HPDE6-E6E7 (cell line): ENCODE data around the gene MYO16.

ENCODE experiments used
- DNase-seq: peaks from one replicate; pipeline ENCODE4 v3.0.0; 2011; ENCODE audit warnings: missing footprints; ENCODE audit errors: extremely low spot score

Gene MYO16

DNA sequence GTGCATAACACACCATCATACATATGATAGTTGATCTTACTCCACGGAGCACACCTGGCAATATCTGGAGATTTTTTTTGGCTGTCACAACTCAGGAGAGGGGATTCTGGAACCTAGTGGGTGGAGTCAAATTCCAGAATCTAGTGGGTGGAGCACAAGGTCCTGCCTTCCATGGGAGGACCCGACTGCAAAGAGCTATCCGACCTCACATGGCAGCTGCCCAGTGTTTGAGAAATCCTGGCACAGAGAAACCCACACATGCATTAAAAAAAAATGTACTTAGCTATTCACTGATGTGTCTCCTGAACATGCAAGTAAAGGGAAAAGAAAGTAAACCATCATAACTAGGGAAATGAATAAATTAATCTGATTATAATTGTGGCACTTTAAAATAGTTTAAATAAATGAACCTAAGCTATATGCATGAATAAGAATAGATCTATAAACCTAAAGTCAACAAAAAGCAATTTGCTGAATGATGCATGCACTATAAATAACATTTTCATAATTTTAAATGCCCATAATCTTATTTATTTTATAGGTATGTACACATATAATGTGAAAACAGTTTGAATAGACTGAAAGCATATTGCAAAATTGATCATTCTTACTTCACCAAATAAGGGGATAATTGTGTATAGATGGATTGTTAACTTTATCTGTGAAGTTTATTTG lies 300.3 kb downstream of the MYO16 start:
- no peak for DNase-seq

DNA sequence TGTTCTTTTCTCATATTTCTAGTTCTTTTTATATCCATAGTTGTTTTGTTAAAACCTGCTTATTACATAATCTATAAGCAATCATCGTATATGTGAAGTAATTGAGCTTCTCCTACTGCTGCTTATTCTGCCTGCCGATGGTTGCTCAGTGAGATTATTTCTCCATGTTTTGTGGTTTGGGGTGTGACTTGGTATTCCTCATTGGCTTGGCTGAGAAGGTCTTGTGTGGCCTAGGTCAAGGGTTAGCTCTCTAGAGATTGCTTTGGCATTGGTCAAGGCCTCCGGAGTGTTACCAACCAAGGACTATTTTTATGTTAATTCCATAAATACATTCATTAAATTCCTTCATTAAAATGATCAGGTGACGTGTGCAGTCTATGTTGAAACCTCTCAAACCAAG lies 302.8 kb downstream of the MYO16 start:
- no peak for DNase-seq

DNA sequence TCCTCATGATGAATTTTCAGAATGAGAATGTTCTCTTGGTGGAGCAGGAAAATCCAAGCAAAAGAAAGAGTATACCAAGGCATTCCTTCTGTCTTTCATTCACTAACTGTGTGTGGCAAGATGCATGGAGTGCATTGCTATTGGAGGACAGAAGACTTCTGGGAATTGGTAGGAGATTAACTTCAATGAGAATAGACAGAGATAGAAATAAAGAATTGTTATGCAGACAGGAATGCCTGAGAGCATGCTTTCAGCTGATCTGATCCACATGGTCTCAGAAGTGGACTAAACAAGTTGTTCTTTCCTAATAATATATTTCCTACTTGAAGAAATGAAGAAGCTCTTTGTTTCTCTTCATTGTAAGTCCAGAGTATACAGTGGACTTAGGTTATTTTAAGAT lies 303.6 kb downstream of the MYO16 start:
- DNase-seq, result no peak

DNA sequence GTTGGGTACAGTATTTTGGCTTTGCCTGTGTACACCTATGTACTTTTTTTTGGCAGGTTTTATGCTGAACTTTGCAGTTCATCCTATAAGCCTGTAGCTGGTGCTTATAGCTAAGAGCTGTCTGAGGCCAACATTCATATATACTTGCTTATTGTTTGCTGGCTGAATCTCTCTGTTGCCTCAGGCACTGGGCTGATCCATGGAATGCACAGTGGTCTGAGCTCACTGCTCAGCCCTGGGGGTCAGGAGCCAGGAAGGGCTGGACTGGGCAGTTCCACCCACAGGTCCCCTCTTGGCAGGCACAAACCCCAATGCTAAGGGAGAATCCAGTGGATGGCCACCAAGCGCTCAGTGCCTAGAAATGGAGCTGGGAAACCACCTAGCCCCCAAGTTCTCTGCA lies 308.7 kb downstream of the MYO16 start:
- DNase-seq, result no peak

DNA sequence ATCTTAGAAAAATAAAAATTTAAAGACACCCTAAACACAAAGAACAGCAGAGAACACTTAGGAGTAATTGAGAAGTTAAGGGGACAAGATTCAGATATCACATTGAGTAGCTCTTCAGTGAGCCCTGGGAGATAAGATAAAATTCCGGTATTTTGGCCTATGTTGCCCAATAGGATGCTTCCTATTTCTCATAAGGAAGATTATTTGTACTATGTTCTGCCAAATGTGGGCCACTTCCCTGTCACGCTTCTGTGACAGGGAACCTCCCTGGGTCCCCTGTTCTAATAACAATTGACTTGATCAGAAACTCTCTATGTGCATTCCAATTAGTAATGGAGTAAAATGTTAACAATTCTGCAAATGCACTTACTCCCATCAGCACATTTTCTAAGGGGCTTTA lies 310.7 kb downstream of the MYO16 start:
- DNase-seq, result no peak

DNA sequence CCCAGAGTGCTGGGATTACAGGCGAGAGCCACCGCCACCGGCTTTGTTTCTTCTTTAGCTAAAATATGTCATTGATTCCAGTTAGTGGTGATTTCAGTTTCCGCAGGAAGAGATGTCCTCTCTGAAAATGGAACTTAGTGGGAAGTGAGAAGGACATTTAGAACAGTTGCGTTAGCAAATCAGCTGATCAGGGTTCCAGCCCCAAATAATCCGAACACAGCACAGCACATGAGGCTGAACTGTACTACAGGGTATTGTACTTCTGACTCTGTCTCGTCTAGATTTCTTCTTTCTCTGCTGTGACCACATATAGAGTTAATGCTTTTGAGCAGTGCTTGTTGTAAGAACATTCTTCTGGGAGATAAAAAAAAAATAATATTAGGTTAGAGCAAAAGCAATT lies 314.4 kb downstream of the MYO16 start:
- no peak for DNase-seq

DNA sequence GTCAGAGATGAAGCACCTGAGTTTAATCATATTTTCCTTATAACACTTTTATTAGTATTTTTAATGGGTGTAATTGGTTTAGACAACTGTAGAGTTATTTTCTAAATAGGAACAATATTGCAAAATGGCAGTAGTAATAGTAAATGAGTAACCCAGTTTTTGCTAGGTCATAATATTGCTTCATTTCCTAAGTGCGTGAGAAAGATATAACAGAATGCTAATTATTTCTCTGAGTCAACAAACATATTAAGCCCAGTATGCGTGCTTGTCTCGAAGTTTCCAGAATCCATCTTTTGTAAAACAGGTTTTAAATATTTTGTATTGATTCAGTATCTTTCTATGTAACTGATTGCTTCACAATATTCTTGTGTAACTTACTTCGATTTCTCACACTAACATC lies 315.3 kb downstream of the MYO16 start:
- DNase-seq, result no peak

DNA sequence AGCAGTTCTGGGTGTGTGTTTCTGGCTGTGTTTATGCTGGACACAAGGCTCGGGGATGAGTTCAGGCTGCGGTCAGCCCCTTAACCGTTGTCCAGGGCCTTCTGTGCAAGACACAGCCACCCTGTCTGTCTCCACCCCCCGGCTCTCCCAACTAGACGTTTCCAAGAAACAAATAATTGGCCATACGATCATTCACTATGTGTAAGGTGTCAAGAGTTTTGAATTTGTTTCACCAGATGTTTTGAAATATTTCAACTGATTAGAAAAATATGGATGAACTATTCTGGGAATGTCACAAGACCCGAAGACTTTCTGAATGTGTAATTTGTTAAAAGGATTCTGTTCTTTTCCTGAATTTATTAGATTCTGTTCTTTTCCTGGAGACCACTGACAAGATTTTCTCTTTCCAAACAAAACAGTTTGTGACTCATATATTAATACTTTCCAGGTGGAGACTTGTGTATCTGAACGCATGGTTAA lies 318.2 kb downstream of the MYO16 start:
- no peak for DNase-seq

DNA sequence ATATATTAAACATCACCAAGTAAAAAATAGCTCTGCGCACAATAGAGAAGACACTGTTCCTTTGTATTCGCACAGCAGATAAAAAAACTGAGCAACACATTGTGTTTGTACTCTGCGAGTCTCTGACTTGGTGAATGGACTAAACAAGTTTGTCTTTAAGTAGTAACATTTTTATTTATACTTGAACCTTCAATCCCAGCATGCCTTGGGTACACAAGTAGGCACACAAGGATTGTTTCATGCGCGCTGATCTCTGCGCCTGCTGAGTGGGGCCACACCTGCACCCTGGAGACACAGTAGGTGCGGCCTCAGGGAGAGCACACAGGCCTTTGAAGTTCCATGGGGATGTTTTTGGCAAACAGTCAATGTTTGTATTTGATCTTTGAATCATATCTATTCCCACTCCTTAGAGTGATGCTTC lies 318.9 kb downstream of the MYO16 start:
- no peak for DNase-seq

DNA sequence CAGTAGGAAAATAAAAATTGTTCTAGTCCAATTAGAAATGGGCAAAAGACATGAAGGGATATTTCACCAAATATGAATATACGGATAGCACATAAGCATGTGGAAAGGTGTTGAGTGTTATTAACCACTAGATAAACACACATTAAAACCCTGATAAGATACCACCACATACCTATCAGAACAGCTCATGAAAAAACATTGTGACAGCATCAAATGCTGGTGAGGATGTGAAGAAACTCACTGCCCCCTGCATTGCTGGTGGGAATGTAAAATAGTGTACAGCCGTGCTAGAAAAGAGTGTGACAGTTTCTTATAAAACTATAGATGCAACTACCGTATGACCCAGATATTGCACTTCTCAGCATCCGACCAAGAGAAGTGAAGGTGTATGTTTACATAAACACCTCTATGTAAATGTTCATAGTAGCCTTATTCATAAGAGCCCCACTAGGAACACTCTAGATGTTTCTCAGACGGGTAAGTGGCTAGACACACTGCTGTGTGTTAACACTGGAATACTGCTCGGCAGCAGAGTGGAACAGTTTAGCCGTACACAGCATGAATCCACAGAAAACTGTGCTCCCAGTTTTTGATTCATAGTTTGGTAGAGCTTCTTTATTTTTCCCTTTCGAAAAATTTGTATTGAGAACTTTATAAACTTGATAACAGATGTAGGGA lies 321.1 kb downstream of the MYO16 start:
- no peak for DNase-seq

DNA sequence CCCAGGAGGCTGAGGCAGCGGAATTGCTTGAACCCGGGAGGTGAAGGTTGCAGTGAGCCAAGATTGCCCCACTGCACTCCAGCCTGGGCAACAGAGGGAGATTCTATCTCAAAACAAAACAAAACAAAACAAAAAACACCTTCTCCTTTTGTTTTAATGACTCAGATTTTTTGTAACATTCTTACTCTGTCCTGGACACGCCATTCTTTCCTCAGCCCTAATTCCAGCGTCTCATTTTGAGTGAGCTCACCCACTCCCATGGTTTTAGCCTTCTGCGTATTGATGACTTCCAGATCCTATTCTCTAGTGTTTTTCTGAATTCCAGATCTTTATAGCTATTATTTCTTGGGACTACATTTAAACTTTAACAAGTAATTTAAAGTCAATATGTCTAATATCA lies 326.3 kb downstream of the MYO16 start:
- DNase-seq, result no peak

DNA sequence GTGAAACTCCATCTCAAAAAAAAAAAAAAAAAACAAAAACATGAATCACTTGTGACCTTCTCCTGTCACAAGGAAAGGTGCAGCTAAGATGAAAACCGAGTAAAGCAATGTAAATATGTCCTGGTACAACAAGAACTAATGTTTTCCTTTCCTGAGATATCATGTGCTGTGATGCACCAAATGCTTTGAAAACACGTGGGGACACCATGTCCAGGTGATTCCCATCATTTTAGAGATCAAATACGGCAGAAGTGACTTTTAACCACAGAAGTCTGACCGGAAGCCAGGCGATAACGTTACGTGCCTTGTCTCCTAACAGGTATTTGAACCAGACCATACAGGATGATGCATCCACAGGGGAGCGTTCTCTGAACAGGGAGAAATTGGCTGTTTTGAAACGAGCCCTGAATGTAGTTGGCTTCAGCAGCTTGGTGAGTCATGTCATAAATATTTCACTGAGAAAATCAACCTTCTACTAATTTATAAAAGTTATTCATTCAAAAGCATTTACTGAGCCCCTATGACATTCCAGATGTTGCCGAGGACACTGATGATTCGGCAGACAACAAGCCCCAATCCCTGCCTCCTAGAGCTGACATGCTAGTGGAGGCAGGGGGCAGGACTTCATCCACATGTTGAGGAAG lies 328.1 kb downstream of the MYO16 start:
- peak; percentile 63 for DNase-seq

DNA sequence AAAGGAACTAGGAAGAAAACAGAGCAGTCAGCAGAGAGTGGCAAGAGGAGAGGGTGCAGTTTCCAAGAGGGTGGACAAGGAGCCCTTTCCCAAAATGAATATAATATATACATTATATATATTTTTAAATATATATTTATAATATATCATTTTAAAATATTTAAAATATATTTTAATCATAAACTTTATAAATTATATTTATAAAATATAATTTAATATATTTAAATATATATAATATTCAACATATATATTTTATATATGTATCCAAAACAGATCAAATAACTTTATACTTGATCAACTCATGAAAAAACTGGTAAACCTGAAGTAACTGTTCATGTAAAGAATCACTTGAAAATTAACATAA lies 328.6 kb downstream of the MYO16 start:
- DNase-seq, result no peak

DNA sequence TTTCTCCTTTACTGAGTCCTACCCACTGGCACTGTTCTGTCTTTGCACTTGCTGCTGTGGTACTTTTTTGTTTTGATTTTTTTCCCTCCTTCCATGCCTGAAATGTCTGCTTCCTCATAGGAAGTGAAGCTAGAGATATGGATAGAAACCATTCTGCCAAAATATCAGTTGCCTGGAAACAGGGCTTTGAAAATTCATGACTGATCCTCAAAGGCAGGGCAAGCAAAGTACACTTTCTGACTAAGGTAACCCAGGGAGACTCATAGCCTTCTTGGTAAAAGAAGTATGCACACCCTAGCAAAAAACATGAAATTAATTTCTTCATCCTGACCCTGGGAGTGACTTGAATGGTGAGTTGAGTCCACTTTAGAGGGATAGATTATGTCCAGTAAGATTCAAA lies 329.8 kb downstream of the MYO16 start:
- DNase-seq, result no peak

DNA sequence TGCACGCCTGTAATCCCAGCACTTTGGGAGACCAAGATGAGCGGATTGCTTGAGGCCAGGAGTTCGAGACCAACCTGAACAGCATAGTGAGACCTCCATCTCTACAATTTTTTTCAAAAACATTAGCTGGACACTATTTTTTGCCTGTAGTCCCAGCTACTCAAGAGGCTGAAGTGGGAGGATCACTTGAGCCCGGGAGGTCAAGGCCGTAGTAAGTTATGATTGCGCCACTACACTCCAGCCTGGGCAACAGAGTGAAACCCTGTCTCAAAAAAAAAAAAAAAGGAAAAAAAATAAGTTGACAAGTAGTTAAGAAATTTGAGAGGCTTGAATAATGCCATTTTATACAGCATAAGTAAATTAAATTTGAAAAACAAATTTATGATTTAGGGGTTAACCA lies 330.6 kb downstream of the MYO16 start:
- DNase-seq, result no peak

DNA sequence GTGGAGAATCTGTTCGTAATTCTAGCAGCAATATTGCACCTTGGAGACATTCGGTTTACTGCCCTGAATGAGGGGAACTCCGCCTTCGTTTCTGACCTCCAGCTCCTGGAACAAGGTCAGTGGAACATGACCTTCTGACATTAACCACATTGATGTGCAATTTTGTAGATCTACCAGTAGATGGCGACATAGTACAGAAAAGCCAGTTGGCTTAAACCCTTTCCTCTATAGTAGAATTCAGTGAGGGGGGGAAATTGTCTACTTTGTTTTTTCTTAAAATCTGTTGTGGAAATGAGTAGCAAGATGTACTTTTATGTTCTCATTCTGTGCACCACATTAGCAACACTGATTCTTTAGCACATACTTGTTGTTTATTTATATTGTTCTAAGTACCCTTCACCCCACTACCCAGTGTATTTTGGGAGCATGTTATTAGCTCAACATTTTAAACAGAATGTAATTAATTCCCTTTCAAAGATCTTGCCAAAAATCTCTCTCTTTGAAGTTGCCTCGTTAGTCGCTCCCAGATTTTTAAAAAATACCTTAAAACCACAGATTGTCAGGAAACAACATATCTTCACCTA lies 332.2 kb downstream of the MYO16 start:
- peak; percentile 27 for DNase-seq

DNA sequence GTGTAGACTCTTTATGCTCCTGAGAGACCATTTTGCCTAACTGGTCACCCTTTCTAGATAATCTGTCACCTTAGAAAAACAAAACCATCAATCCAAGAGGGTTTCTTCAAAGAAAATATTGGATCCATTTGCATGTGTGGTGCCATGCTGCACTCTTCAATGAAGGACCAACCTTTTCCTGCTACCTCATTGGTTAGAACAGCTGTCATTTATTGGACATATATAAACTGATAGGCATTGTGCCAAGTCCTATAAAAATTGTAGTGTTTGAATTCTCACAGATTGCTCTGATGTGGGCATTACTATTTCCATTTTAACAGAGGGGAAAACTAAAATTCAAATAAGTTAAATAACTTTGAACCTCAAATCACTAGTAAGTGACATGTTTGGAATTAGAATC lies 333.2 kb downstream of the MYO16 start:
- no peak for DNase-seq

DNA sequence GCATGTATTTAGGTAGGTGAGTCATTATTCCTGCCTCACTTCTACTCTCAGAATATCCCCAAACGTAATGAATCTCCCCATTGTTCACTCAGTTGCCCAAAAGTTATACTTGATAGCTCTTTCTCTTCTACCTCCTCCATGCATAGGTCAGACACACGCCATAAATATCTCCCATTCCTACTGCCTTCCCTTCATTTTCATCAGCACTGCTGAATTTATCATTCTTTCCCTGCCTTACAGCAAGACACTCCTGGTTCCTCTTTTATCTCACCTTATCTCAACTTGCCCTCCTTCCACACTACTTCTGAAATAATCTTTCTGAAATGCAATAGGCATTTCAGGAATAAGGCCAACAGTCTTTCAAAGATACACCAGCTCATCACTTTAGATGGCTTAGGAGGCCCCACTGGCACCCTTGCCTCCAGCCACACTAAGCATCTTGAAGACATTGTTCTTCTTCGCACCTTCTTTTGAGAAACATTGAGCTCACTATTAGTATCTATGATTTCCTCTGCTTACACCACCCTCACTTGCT lies 333.9 kb downstream of the MYO16 start:
- no peak for DNase-seq

DNA sequence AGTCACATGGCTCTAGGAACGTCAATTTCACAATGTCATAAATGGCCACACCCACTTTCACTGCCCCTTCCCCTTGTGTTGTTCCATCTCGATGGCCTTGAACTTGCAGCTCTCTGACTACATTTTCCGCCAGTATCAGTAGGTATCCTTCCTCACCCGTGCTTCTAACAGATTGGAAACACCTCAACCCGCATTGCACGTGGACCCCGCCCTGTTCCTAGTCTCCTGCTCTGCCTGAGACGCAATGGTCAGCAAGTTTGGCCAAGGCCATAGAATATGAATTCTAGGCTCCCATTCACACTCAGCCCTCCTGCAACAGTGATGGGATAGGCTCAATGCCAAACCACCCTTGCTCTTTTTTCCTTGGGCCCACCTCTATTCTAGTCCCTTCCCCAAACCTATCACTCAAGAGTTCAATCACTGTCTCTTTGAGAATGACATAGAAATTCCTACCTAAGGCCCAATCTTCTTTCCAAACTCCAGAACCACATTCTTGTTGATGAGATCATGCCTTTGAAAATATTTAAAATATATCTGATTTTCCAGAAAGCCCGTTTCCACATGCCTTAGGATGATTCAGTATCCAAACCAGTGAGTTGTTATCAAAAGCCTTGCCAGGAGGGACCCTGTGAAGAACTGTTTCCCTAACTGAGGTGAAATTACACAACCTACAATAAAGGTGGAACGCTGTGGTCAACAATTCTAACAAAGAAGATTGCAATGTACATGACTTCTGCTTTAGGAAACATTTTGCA lies 334.6 kb downstream of the MYO16 start:
- DNase-seq, result no peak

DNA sequence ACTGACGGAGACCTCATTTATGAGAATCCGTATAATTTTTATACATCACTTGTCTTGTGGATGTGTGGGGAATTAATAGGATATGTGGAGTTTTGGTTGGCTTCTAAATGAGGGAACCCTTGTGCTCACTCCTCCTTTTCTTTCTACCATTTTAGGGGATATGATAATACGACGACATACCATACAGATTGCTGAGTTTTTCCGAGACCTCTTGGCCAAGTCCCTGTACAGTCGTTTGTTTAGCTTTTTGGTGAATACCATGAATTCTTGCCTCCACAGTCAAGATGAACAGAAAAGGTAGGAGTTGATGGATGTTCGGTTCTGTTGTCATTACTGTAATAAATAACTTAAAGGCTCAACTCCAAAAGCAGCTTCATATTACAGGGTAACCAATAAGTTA lies 335.2 kb downstream of the MYO16 start:
- DNase-seq, result no peak

DNA sequence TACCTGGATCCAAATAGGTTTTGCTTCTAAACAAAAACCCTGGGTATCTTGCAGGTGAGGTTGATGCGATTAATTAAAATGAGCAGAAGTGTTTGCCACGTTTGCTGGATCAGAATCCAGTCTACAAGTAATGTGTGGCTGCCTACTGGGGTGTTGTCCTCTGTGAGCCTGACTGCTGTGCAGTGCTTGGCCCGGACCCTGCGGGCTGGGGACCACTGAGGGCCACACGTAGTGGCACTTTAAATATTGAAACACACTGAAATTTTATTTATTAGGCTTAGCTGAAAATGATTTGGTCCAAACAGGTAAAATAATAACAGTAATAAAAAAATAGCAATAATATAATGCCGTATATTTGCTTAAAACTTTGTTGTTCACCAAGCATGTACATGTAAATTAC lies 338.0 kb downstream of the MYO16 start:
- DNase-seq, result no peak

DNA sequence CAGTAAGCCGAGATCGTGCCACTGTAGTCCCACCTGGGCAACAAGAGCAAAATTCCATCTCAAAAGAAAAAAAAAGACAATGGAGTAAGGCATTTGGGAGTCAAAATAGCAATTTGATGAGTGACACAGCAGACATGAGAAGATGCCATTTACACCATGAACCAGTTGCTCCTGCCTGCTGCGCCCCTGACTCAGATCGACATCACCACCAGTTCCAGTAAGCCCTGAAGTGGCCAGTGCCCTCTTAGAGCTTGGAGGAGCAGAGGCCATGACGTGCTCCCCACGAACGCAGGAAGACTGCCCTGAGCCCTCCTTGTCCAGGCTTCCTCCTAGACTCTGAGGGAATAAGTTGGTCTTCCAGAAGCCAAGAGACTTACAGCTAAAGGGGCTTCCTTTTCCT lies 339.2 kb downstream of the MYO16 start:
- DNase-seq, result no peak
